Activated T-helper 1 cell treated with anti-CD3 and anti-CD28 coated beads, Interleukin-12 subunit alpha, Interleukin-12 subunit beta, Interleukin-2, Interleukin-4 antibody, amounts not matched to agents 30 ng/mL and 10 ng/mL and 1 ng/mL, durations not matched to agents 14 hours and 24 hours and 36 hours (primary cell): ENCODE measurements around the gene LKAAEAR1. TPM values are rescaled to one million over a fixed set of nuclear protein-coding genes. Genes with fewer than 3 reads are reported as not detected.
A peak's percentile ranks its signal among the peaks of the same experiment; 100 is the strongest.

ENCODE experiments used
- DNase-seq: peaks from one replicate; pipeline ENCODE4 v3.0.0; 2021; ENCODE audit warnings: low spot score
- H3K27ac Mint-ChIP-seq: one replicate; pipeline ENCODE4 v1.8.0; 2021; ENCODE audit warnings: mild to moderate bottlenecking, mixed read lengths
- H3K27me3 Mint-ChIP-seq: one replicate; pipeline ENCODE4 v1.8.0; 2022; ENCODE audit warnings: mild to moderate bottlenecking, moderate library complexity, mixed read lengths; ENCODE audit not compliant: insufficient read depth
- H3K36me3 Mint-ChIP-seq: one replicate; pipeline ENCODE4 v1.8.0; 2021; ENCODE audit warnings: low read depth, mixed read lengths
- H3K4me1 Mint-ChIP-seq: one replicate; pipeline ENCODE4 v1.8.0; 2021; ENCODE audit warnings: low read depth, mixed read lengths
- H3K4me3 Mint-ChIP-seq: one replicate; pipeline ENCODE4 v1.8.0; 2021; ENCODE audit warnings: mild to moderate bottlenecking, moderate library complexity, mixed read lengths
- H3K9me3 Mint-ChIP-seq: one replicate; pipeline ENCODE4 v1.8.0; 2021; ENCODE audit warnings: mixed read lengths
- intact Hi-C: fragments of 100-400 bp; cut with micrococcal nuclease; formaldehyde crosslinking; loops from one replicate; pipeline ENCODE4 v1.15.1; 2024
- total RNA-seq: library from RNA; stranded (reverse); gene quantifications from 2 replicates; pipeline ENCODE4 v1.2.3, GENCODE V29; 2022

Gene LKAAEAR1
- total RNA-seq, 1 donor from 2014 or later, result 0.31 TPM

DNA sequence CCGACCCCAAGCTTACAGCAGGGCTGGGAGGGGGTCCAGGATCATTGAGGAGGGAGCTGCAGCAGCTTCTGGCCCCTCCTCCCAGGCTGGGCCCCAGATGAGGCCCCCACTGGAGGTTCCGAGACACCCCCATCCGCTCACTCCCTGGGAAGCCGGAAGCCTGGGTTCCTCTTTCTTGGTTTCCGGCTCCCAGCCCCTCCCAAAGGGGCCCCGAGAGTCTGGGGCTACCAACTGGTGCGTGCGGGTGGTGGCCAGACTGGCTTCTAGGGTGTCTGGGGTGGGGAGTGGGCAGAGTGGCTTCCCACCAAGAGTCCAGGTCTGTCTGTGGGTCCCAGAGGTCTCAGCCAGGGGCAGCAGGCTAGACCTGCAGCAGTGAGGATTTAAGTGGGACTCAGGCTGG, 7.1 kb downstream of the LKAAEAR1 start:
- intact Hi-C loops, result loop anchor here (1.0 to 5.0 kb wide), 6 partner anchors 11 to 860 kb away; partner anchors contain the start of genes C20orf204, DNAJC5, RTEL1 and YTHDF1
- H3K9me3 Mint-ChIP-seq, result no peaks in the 10 kb centered on the region
- H3K27me3 Mint-ChIP-seq, result no peaks in the 10 kb centered on the region
- peak; percentile 33 for DNase-seq
- H3K36me3 Mint-ChIP-seq, result peaks cover 10% of the 10 kb centered on the region
- peaks cover 19% of the 10 kb centered on the region for H3K4me1 Mint-ChIP-seq
- H3K4me3 Mint-ChIP-seq, result peak overlapping the region; percentile 93
- peak overlapping the region; percentile 72 for H3K27ac Mint-ChIP-seq

DNA sequence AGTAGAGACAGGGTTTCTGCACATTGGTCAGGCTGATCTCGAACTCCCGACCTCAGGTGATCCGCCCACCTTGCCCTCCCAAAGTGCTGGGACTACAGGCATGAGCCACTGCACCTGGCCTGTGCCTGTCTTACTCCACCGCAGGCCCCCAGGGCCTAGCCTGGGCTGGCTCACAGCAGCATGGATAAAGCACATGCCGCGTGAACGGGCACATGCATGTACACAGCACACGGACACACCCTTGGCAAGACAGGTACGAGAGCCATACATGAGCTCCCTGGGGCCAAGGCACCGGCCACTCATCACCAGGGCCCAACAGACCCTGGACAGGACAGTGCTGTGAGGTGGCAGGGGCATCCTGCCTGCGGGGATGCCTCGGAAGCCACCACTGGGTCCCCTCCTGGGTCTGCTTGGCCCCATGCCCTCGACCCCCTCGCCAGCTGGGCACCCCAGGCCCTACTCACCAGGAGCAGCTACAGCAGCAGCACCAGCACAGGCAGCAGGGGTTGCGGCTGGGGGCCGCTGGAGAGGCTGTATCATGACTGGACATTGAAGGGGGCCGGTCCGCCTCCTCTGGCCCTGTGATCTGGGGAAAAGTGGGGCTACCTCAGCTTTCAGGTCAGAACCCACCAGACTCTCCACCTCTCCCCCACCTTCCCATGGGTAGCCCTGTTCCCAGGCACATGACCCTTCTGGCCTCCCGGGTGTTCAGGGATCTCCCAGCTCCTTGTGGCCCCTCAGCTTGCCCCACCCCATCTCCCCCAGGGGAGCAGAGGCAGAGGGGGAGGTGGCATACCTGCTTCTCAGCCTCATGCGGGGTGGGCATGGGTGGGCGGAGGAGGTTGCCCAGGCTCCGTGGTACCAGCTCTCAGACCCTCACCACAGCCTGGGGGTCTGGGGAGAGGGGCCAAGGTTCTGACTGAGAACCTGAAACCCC, 7.9 kb downstream of the LKAAEAR1 start:
- intact Hi-C loops, result loop anchor here (5.0 kb wide), 4 partner anchors 39 to 859 kb away; partner anchors contain the start of genes C20orf204, DNAJC5, RTEL1 and YTHDF1
- Mint-ChIP-seq H3K9me3 (no peaks in the 10 kb centered on the region), H3K36me3 (peaks cover 10% of the 10 kb centered on the region), H3K4me1 (peaks cover 14% of the 10 kb centered on the region), H3K27ac (no peak overlapping the region), H3K27me3 (no peaks in the 10 kb centered on the region), H3K4me3 (peak overlapping the region; percentile 93)
- no peak for DNase-seq

DNA sequence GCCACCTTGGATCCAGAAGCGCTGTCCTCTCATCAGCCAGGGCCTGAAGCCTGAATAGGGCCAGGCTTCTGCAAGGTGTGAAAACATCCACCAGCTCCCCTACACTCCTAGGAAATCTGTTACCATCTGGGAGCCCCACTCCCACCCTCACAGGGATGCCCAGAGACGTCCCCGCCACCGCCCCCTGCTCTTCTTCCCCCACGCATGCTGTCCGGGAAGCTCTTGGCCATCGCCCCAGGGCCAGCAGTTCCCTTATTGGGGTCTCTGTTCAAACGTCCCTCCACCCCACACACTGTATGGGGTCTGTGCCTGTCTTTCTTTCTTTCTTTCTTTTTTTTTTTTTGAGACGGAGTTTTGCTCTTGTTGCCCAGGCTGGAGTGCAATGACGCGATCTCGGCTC, 8.6 kb downstream of the LKAAEAR1 start:
- peaks cover 14% of the 10 kb centered on the region for H3K4me1 Mint-ChIP-seq

DNA sequence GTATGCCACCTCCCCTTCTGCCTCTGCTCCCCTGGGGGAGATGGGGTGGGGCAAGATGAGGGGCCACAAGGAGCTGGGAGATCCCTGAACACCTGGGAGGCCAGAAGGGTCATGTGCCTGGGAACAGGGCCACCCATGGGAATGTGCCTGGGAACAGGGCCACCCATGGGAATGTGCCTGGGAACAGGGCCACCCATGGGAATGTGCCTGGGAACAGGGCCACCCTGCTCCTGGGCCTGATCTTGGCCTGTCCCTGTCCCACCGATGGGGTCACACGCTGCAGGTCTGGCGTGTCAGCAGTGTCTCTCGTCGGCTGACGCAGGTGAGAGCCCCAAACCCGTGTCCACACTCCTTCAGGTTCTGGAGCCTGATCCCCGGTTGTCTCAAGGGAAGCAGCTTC, 9.2 kb downstream of the LKAAEAR1 start:
- Mint-ChIP-seq H3K36me3 (peaks cover 12% of the 10 kb centered on the region), H3K9me3 (no peaks in the 10 kb centered on the region), H3K4me3 (no peak overlapping the region), H3K27ac (no peak overlapping the region), H3K4me1 (peaks cover 14% of the 10 kb centered on the region), H3K27me3 (no peaks in the 10 kb centered on the region)
- intact Hi-C loops, result loop anchor here (5.0 kb wide), 4 partner anchors 38 to 858 kb away; partner anchors contain the start of genes C20orf204, DNAJC5, RTEL1 and YTHDF1
- DNase-seq, result no peak

More for the DNA sequence above, 8.6 kb downstream of the LKAAEAR1 start:
- H3K9me3 Mint-ChIP-seq, result no peaks in the 10 kb centered on the region
- H3K27ac Mint-ChIP-seq, result no peak overlapping the region
- H3K27me3 Mint-ChIP-seq, result no peaks in the 10 kb centered on the region
- peaks cover 12% of the 10 kb centered on the region for H3K36me3 Mint-ChIP-seq
- no peak overlapping the region for H3K4me3 Mint-ChIP-seq
- no peak for DNase-seq
- intact Hi-C loops, result loop anchor here (5.0 kb wide), 4 partner anchors 38 to 858 kb away; partner anchors contain the start of genes C20orf204, DNAJC5, RTEL1 and YTHDF1

DNA sequence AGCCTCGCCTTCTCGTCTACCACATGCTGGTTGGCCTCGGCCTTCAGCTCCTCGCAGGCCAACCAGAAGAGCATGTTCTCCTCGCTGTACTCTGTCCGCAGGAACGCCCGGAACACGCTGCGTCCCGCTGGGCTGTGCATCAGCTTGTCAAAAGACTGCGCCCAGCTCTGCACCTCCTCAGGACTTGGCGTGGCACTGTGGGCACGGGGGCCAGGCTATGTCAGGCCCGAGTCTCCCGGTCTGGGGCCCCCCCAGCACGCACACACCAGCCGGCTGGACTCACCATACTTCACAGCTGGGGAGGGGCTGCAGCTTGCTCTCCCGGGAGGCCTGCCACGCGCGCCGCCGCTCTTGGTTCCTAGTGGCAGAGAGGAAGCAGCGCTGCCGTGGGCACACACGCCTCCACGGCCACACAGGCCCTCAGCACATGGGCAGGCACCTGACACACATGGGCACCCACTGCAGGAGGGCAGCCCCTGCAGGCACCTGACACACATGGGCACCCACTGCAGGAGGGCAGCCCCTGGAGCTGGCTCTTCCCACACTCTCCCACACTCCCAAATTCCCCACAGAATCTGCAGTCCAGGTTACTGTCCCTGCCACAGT, 9.9 kb downstream of the LKAAEAR1 start:
- Mint-ChIP-seq H3K27me3 (no peaks in the 10 kb centered on the region), H3K36me3 (peaks cover 12% of the 10 kb centered on the region), H3K9me3 (no peaks in the 10 kb centered on the region), H3K4me3 (no peak overlapping the region), H3K4me1 (peaks cover 14% of the 10 kb centered on the region), H3K27ac (no peak overlapping the region)
- intact Hi-C loops, result no loop called here
- DNase-seq, result no peak

DNA sequence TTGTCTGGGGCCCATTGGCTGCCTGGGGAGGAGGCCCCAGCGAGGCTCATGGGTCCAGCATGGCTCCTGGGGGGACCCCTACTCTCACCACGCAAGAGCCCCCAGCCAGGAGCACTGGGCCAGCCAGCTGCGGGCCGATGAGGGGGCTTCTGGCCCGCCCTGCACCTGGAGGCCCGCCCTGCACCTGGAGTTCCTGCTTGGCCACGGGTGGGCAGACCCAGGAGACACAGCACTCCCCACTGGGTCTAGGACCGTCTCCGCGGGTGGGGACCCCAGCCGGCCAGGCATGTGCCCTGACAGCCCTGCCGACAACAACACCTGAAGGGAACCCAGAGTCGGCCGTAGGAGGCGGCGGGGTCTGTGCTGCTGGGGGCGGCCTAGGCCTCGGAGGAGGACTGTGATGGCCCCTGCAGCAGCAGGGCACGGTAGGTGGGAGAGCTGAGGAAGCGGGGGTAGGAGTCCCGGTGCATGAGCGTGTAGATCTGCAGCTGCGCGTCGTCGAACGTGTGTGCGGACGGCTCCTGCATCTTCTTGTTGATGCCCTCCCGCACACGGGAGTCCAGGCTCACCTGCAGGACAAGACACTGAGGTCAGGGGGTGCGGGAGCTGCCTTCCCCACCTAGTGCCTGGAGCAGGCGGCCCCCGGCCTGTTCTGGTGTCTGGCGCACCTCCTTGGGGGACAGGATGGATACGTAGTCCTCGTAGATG, 10.6 kb downstream of the LKAAEAR1 start:
- no peak for DNase-seq
- Mint-ChIP-seq H3K9me3 (no peaks in the 10 kb centered on the region), H3K27ac (peak overlapping the region; percentile 55), H3K27me3 (no peaks in the 10 kb centered on the region), H3K4me3 (no peak overlapping the region), H3K4me1 (peaks cover 10% of the 10 kb centered on the region), H3K36me3 (peaks cover 12% of the 10 kb centered on the region)
- intact Hi-C loops, result no loop called here

DNA sequence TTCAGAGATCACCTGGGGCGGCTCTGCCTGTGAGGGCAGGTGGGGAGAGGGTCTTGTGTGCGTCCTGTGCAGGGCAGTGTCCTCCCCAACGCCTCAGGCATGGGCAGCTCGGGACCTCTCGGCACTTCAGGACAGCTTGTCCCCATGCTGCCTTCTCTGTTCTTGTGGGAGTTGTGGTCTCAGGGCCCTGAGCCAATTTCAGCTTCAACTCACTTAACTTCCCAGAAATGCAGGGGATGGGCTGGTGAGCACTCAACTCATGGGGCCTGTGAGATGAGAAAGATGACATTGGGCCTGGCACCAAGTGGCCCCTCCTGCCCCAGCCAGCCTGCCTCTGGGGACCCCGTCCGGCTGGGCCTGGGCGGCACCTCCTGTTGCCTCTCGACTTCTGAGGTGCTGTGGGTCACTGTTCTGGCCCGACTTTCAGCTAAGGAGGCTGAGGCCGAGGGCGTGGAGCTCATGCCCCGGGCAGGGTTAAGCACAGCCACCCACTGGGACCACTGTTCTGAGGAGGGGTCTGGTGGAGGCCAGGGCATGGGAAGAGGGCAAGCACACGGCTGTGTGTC, 11.6 kb downstream of the LKAAEAR1 start:
- H3K9me3 Mint-ChIP-seq, result no peaks in the 10 kb centered on the region
- DNase-seq, result no peak

DNA sequence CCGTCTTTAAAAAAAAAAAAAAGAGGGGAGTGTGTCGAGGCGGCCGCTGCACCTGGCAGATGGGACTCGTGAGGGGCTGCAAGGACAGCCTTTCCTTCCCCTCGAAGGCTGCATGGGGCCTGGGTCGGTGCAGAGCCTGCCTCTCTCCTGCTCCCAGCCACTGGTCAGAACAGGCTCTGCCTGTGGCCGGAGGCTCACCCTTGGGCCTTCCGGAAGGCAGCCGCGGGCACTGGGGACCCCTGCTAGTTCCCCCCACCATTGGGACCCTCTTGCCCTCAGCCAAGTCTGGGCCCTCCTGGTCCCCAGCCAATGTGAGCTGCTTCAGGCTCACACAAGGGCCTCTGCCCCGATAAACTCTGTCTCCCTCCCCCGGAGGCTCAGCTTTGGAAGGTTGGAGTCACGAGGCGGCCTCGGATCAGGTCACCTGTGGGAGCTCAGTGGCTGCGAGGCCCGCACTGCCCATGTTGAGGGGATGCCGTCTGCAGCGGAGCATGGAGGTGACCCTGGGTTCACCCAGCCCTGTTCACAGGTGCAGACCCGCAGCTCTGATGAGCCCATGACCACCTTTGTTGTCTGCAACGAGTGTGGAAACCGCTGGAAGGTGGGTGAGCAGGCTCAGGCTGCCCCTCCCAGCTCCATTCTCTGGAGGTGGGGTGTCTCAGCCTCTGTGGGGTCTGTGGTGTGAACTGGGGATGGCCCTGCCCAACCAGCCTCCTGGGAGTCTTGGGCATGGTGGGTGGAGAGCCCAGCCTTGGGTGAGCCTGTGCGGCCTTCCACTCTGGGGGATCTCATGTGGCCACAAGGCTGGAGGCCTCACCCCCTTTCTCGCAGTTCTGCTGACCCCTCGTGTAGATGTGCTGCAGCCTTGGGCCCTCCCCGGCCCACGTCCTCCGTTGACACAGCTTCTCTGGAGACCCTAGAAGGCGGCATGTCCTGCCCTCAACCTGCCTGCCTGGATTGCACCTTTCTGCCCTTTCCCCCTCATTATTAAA, 12.6 kb downstream of the LKAAEAR1 start:
- no peak for DNase-seq
- H3K9me3 Mint-ChIP-seq, result no peaks in the 10 kb centered on the region
- H3K36me3 Mint-ChIP-seq, result peaks cover 9% of the 10 kb centered on the region
- H3K27ac Mint-ChIP-seq, result no peak overlapping the region
- intact Hi-C loops, result no loop called here
- H3K27me3 Mint-ChIP-seq, result no peaks in the 10 kb centered on the region
- no peak overlapping the region for H3K4me3 Mint-ChIP-seq
- H3K4me1 Mint-ChIP-seq, result peaks cover 15% of the 10 kb centered on the region

More for the DNA sequence above, 11.6 kb downstream of the LKAAEAR1 start:
- Mint-ChIP-seq H3K4me3 (no peak overlapping the region), H3K27ac (no peak overlapping the region), H3K36me3 (peaks cover 9% of the 10 kb centered on the region), H3K4me1 (peaks cover 5% of the 10 kb centered on the region), H3K27me3 (no peaks in the 10 kb centered on the region)
- intact Hi-C loops, result no loop called here

DNA sequence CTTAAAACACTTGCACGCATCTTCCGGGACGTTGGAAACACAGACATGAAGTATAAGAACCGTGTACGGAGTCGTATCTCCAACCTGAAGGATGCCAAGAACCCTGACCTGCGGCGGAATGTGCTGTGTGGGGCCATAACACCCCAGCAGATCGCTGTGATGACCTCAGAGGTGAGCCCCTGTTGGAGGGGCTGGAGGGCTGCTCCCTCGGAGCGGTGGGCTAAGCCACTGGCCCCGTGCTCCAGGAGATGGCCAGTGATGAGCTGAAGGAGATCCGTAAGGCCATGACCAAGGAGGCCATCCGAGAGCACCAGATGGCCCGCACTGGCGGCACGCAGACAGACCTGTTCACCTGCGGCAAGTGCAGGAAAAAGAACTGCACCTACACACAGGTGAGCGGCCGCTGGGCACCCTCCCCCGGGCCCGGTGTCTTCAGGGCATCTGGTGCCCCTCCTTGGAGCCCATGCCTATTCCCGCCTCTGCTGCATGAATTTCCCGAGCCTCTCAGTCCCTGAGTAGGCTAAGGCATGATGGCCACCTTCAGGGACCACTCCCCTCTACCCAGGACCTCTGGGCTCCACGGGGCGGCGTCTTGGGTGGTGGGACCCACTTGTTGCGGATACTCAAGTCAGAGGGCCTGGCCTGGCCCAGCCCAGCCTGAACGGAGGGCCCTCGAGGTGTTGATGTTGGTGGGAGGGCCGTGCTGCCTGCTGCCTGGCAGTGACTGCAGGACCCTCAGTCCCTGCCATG, 13.8 kb downstream of the LKAAEAR1 start:
- intact Hi-C loops, result no loop called here
- no peak overlapping the region for H3K4me3 Mint-ChIP-seq
- H3K9me3 Mint-ChIP-seq, result no peaks in the 10 kb centered on the region
- no peak overlapping the region for H3K27ac Mint-ChIP-seq
- H3K27me3 Mint-ChIP-seq, result no peaks in the 10 kb centered on the region
- H3K4me1 Mint-ChIP-seq, result peaks cover 27% of the 10 kb centered on the region
- peaks cover 7% of the 10 kb centered on the region for H3K36me3 Mint-ChIP-seq
- DNase-seq, result no peak

DNA sequence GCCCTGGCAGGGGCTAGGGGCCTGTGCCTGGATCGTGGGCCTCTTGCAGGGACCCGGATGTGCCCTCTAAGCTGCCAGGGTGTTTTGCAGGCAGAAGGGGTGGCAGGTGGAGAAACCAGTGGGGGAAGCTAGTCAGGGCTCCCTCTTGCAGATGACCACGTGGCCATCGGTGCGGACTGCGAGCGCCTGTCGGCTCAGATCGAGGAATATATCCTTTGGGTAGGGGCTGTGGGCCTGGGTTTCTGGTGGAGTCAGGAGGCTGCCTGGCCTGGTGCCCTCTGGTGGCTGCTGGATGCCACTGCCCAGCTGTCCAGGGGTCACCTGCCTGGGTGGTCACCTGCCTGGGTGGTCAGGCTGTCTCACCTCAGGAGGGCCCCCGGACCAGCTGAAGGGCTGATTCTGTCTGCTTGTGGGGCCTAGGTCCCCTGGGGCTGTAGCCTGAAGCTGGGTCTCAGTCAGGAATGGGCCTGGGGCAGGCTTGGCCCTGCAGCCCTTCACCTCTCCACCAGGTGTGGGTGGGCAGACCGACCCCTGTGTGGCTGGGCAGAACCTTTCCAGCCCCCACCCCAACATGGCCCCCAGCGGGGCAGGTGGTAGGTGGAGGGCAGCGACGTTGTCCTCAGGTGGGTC, 14.5 kb downstream of the LKAAEAR1 start:
- DNase-seq, result no peak
- Mint-ChIP-seq H3K27ac (no peak overlapping the region), H3K36me3 (peaks cover 7% of the 10 kb centered on the region), H3K9me3 (no peaks in the 10 kb centered on the region), H3K27me3 (no peaks in the 10 kb centered on the region), H3K4me1 (peaks cover 34% of the 10 kb centered on the region), H3K4me3 (peak overlapping the region; percentile 15)
- intact Hi-C loops, result loop anchor here (5.0 kb wide), 1 partner anchor 427 kb away; no protein-coding TSS in a partner anchor

DNA sequence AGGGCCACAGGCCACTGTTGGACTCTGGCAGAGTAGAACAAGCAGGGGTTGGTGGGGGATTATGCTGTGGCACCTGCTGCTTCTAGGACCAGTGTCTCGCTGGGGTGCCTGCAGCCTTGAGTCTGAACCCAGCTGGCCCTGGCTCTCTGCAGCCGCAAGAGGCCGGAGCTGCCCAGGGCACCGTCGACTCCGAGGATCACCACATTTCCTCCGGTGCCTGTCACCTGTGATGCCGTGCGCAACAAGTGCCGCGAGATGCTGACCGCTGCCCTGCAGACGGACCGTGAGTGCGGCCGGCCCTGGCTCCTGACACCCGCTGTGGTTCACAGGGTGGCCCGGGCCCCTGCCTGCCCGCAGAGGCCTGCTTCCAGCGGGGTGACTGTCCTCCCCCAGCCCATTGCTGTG, 15.0 kb downstream of the LKAAEAR1 start:
- Mint-ChIP-seq H3K27ac (no peak overlapping the region), H3K9me3 (no peaks in the 10 kb centered on the region), H3K36me3 (peaks cover 6% of the 10 kb centered on the region), H3K4me1 (peaks cover 37% of the 10 kb centered on the region), H3K4me3 (no peak overlapping the region), H3K27me3 (no peaks in the 10 kb centered on the region)
- intact Hi-C loops, result loop anchor here (5.0 kb wide), 1 partner anchor 427 kb away; no protein-coding TSS in a partner anchor
- no peak for DNase-seq
